GM19463 (cell line): ENCODE measurements around the gene MARCHF4.

Experiments used
- ATAC-seq: cut with Tn5 transposase; IDR thresholded peaks from one replicate; pipeline ENCODE4 v1.9.1; 2021; ENCODE audit warnings: mild to moderate bottlenecking, moderate library complexity; ENCODE audit not compliant: unreplicated experiment

MARCHF4 gene

GRCh38 chr2:216351172-216351925, 20.9 kb downstream of the MARCHF4 start:
- ATAC-seq, result no peak

GRCh38 chr2:216350214-216350791, 22.0 kb downstream of the MARCHF4 start:
- ATAC-seq, result no peak

- ATAC-seq, result no peak
Measured at GRCh38 chr2:216349366-216349765, 22.9 kb downstream of the MARCHF4 start.

GRCh38 chr2:216348756-216349308, 23.5 kb downstream of the MARCHF4 start:
- no peak for ATAC-seq

- no peak for ATAC-seq
Measured at GRCh38 chr2:216346781-216347180, 25.5 kb downstream of the MARCHF4 start.

- no peak for ATAC-seq
Measured at GRCh38 chr2:216345846-216346245, 26.4 kb downstream of the MARCHF4 start.

- no peak for ATAC-seq
Measured at GRCh38 chr2:216344950-216345300, 27.4 kb downstream of the MARCHF4 start.

GRCh38 chr2:216344206-216344949, 27.9 kb downstream of the MARCHF4 start:
- ATAC-seq, result no peak

GRCh38 chr2:216343221-216343980, 28.9 kb downstream of the MARCHF4 start:
- no peak for ATAC-seq

GRCh38 chr2:216341121-216341520, 31.2 kb downstream of the MARCHF4 start:
- no peak for ATAC-seq

GRCh38 chr2:216340280-216340631, 32.0 kb downstream of the MARCHF4 start:
- no peak for ATAC-seq

- ATAC-seq, result no peak
Measured at GRCh38 chr2:216339456-216340279, 32.6 kb downstream of the MARCHF4 start.

GRCh38 chr2:216335252-216335651, 37.0 kb downstream of the MARCHF4 start:
- ATAC-seq, result no peak

GRCh38 chr2:216328347-216328746, 43.9 kb downstream of the MARCHF4 start:
- no peak for ATAC-seq

GRCh38 chr2:216327447-216327935, 44.8 kb downstream of the MARCHF4 start:
- ATAC-seq, result no peak
